H1 (cell line): ENCODE measurements around the gene ARHGAP42. TPM values are rescaled to one million over a fixed set of nuclear protein-coding genes. Genes with fewer than 3 reads are reported as not detected.

Experiments
- EZH2 ChIP-seq: fragments of 200-600 bp; sonication (generic); IDR thresholded peaks from 2 replicates; pipeline ENCODE4 v1.7.1; 2012; ENCODE audit warnings: low read depth, mild to moderate bottlenecking, moderate library complexity, low read length, inconsistent platforms; ENCODE audit not compliant: severe bottlenecking
- FOSL1 ChIP-seq: IDR thresholded peaks from 2 replicates; pipeline ENCODE4 v1.6.1; 2011; ENCODE audit warnings: mild to moderate bottlenecking, low read depth, low read length, moderate library complexity; ENCODE audit not compliant: insufficient read depth
- KDM1A ChIP-seq: fragments of 200-600, 300-600 bp; sonication (generic); IDR thresholded peaks from 2 replicates; pipeline ENCODE4 v1.7.1; 2016; ENCODE audit warnings: mild to moderate bottlenecking, low read length, borderline replicate concordance
- MAFK ChIP-seq: IDR thresholded peaks from 2 replicates; pipeline ENCODE4 v1.6.1; 2012; ENCODE audit warnings: low read depth, mild to moderate bottlenecking, improper control_type of control experiment, low read length
- RAD21 ChIP-seq, 2 experiments: IDR thresholded peaks in 1 of 2; conservative IDR thresholded peaks in 1 of 2; 2 replicates each; pipeline ENCODE4 v1.6.1; 2011; ENCODE audit warnings: low read depth in 2 of 2, low read length in 2 of 2, improper control_type of control experiment in 1 of 2, inconsistent platforms in 1 of 2, mild to moderate bottlenecking in 1 of 2, moderate library complexity in 1 of 2
- polyA plus RNA-seq, 7 experiments: library from polyadenylated mRNA; depleted of rRNA in 3 of 7; stranded (reverse) in 5 of 7; unstranded in 2 of 7; fragments of >200 nt in 5 of 7; fragments of 200-250 nt in 2 of 7; gene quantifications; 1 replicate in 5 of 7; 2 replicates in 1 of 7; 4 replicates in 1 of 7; pipeline versions ENCODE4 v1.2.1 to v1.2.3, GENCODE V29; 2011 to 2013; ENCODE audit warnings: missing spikeins in 2 of 7, mixed read lengths in 2 of 7
- total RNA-seq: library from RNA; stranded (reverse); fragmentation: NEBNext Ultra II Directional; extraction: Animal tissue kit (Norgen Biotek cat#: 25700); gene quantifications from 2 replicates; pipeline ENCODE4 v1.2.1, GENCODE V29; 2021

Gene ARHGAP42
- total and polyA plus RNA-seq, 2 of the 8 experiments (the other 6 are each of a cell fraction or from before 2014, with no cell fraction given) = 22.2 to 33.5 TPM

DNA sequence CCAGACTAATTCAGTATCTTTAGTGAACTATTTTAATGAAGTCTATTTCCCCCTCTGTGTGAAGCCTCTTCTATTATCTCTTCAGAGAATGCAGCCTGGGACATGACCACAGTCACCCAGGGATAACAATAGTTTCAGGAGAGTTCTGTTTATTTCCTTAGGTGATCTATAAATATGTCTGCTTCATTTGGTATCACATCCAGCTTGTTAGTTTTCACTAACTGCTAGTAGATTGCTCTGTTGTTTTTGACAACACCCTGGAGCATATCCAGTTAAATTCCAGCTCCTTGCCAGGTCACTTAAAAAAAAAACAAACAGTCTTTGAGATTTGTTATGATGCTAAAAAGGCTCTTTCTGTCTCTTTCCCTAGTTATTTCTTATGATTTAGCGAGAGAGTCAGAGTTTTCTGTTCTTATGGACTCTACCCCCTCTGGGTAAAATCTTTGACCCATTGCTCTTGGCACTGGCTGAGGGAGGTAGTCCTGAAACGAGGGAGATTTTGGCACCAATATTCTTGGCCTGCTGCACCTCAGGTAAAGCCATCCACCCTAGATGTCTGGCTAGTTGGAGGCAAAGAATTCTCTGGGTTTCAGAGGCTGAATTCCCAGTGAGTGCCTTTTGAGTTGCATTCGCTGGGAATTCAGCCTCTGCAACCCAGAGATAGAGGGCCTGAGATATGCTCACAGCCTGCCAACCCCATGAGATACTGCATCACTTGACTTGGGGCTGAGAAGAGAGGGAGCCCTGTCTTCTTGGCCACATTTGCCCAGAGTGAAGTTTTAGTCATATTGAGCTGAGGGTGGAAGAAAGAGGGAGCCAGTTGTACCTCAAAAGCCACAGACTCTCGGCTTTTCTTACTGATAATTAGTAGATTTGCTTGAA is 283.4 kb downstream of the ARHGAP42 start (continued):
- no peak for TF ChIP-seq FOSL1
- no peak for TF ChIP-seq MAFK
- TF ChIP-seq KDM1A = no peak
- no peak for TF ChIP-seq EZH2
- no peak for TF ChIP-seq RAD21 (IDR thresholded peaks at IDR 0.05 in 1 of 2, conservative IDR thresholded peaks at IDR 0.05 in 1 of 2; ENCODE audit: low read depth in 2 of 2, low read length in 2 of 2)
